OCI-LY3 (cell line): ENCODE measurements around the gene ITPR1.

Experiments
- CTCF ChIP-seq: fragments of 200-600, 300-600 bp; sonication (generic); IDR thresholded peaks from 2 replicates; pipeline ENCODE4 v1.5.1; 2014; ENCODE audit warnings: antibody characterized with exemption, low read length, low read depth
- EZH2phosphoT487 ChIP-seq: fragments of 200-600 bp; shearing (Covaris generic); IDR thresholded peaks from 2 replicates; pipeline ENCODE4 v1.6.1; 2018; ENCODE audit warnings: antibody characterized with exemption, mixed run types, low read depth

- TF ChIP-seq CTCF, result no peak
- no peak for TF ChIP-seq EZH2phosphoT487
Observed at GRCh38 chr3:4835616-4836043, 342.5 kb downstream of the ITPR1 start.
